ENCODE results near the gene TNFRSF11A.

GRCh38 chr18:62365420-62365819, 40.3 kb downstream of the TNFRSF11A start:
- no peak for TF ChIP-seq POLR2A (IDR thresholded peaks at IDR 0.05)
- TF ChIP-seq CTCF (IDR thresholded peaks at IDR 0.05 in 4 of 5, conservative IDR thresholded peaks at IDR 0.05 in 1 of 5), result no peak

All from gastrocnemius medialis (tissue), 4 donors.